NCI-H1105 treated with DMSO at 0.1 percent for 48 hours (cell line): Measurements from ENCODE around the gene OTOS.

Source experiments
- DNase-seq: peaks from one replicate; lab custom pipeline; 2025; lab: John Stamatoyannopoulos, UW

OTOS gene

GRCh38 chr2:240151477-240152031 is 11.1 kb upstream of the OTOS start:
- DNase-seq, result no peak

GRCh38 chr2:240149943-240150784 is 9.7 kb upstream of the OTOS start:
- DNase-seq, result peak; percentile 15

GRCh38 chr2:240147911-240148587 is 7.6 kb upstream of the OTOS start:
- no peak for DNase-seq

- no peak for DNase-seq
Measured at GRCh38 chr2:240147382-240147781, 6.9 kb upstream of the OTOS start.

- DNase-seq, result no peak
Measured at GRCh38 chr2:240146627-240147278, 6.3 kb upstream of the OTOS start.

- no peak for DNase-seq
Measured at GRCh38 chr2:240146141-240146561, 5.7 kb upstream of the OTOS start.

- no peak for DNase-seq
Measured at GRCh38 chr2:240145461-240145860, 5.0 kb upstream of the OTOS start.

GRCh38 chr2:240144649-240145261 is 4.3 kb upstream of the OTOS start:
- no peak for DNase-seq

GRCh38 chr2:240143801-240144648 is 3.6 kb upstream of the OTOS start:
- DNase-seq, result peak; percentile 38

- DNase-seq, result no peak
Measured at GRCh38 chr2:240143276-240143675, 2.8 kb upstream of the OTOS start.

GRCh38 chr2:240142859-240143258 is 2.4 kb upstream of the OTOS start:
- DNase-seq, result no peak

GRCh38 chr2:240142256-240142775 is 1.9 kb upstream of the OTOS start:
- DNase-seq, result no peak

- DNase-seq, result no peak
Measured at GRCh38 chr2:240141736-240142135, 1.3 kb upstream of the OTOS start.

GRCh38 chr2:240140920-240141319 is 462 bp upstream of the OTOS start:
- no peak for DNase-seq

- DNase-seq, result no peak
Measured at GRCh38 chr2:240139666-240140393, 628 bp downstream of the OTOS start.

- DNase-seq, result no peak
Measured at GRCh38 chr2:240139011-240139441, 1.4 kb downstream of the OTOS start.

- DNase-seq, result no peak
Measured at GRCh38 chr2:240138254-240138984, 2.0 kb downstream of the OTOS start.

GRCh38 chr2:240137596-240138253 is 2.7 kb downstream of the OTOS start:
- DNase-seq, result no peak
